ENCODE measurements around the gene STAC2.

DNA sequence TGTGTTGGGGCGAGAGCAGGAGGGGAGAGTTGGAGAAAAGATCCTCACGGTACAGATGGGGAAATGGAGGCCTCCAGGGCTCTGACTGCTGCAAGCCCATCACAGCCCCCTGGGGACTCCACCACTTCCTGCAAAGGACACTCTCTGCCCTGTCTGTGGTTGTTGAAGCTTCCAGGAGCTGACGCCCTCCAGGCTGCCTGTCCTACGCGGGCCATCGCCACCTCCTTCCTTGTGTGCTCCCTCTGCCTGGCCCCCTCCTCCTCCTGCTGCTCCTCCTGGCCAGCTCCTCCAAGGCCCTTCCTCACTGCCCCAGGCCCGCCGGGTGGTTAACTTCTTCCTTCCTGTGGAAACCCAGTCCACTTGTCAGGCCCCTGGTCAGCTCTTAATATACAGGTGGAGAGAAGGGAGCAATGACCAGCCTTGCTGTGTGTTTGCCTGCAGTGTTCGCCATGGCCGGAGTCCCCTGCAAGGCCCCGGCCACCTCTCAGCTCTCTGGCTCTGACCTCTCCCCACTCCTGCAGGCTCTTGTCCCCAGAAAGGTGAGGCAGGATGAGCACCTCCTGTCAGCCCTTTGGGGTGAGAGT, 18.4 kb upstream of the STAC2 start:
- TF ChIP-seq, protein P1, sequence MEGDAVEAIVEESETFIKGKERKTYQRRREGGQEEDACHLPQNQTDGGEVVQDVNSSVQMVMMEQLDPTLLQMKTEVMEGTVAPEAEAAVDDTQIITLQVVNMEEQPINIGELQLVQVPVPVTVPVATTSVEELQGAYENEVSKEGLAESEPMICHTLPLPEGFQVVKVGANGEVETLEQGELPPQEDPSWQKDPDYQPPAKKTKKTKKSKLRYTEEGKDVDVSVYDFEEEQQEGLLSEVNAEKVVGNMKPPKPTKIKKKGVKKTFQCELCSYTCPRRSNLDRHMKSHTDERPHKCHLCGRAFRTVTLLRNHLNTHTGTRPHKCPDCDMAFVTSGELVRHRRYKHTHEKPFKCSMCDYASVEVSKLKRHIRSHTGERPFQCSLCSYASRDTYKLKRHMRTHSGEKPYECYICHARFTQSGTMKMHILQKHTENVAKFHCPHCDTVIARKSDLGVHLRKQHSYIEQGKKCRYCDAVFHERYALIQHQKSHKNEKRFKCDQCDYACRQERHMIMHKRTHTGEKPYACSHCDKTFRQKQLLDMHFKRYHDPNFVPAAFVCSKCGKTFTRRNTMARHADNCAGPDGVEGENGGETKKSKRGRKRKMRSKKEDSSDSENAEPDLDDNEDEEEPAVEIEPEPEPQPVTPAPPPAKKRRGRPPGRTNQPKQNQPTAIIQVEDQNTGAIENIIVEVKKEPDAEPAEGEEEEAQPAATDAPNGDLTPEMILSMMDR (IDR thresholded peaks at IDR 0.05), result no peak
- TF ChIP-seq POLR2A (IDR thresholded peaks at IDR 0.05), result no peak

Measured in adrenal gland (tissue), 5 donors.